Cardiac fibroblast (primary cell): ENCODE results near the gene GPR68.
"Not testable (repeated sequence)": the region's sequence is repeated elsewhere in the genome, so short reads cannot be mapped to it uniquely, and the experiment has no call there.

Experiments
- DNase-seq, 2 donors: peaks; one replicate each; pipeline versions ENCODE4 v3.0.0 to v3.0.0-alpha.2; 2010; ENCODE audit warnings: low read depth in 2 of 2
- H3K4me3 ChIP-seq, 2 donors: replicated peaks in 1 of 2; 1 replicate in 1 of 2; 2 replicates in 1 of 2; pipeline ENCODE4 v1.5.1; 2011; ENCODE audit warnings: low read depth in 2 of 2, low read length in 2 of 2, mild to moderate bottlenecking in 2 of 2, moderate library complexity in 1 of 2
- CTCF ChIP-seq: IDR thresholded peaks from one replicate; pipeline ENCODE4 v1.5.1; 2011; ENCODE audit warnings: low read depth, mild to moderate bottlenecking, low read length, inconsistent platforms

GPR68 gene

GRCh38 chr14:91184559-91184958, 59.9 kb downstream of the GPR68 start:
- no peak for TF ChIP-seq CTCF
- H3K4me3 ChIP-seq = no peak overlapping the region
- no peak for DNase-seq

GRCh38 chr14:91182753-91183152, 61.8 kb downstream of the GPR68 start:
- not testable (repeated sequence) for H3K4me3 ChIP-seq, DNase-seq
